GM23248 (cell line): ENCODE measurements around the gene BRINP2. TPM values are rescaled to one million over a fixed set of nuclear protein-coding genes. Genes with fewer than 3 reads are reported as not detected.
A peak's percentile ranks its signal among the peaks of the same experiment; 100 is the strongest.

Experiments
- DNase-seq: peaks from one replicate; pipeline ENCODE4 v3.0.0-alpha.2; 2015
- H2AFZ ChIP-seq: fragments of 200-600 bp; sonication (generic); 2 replicates; pipeline ENCODE4 v1.6.1; 2016; ENCODE audit warnings: antibody characterized with exemption
- H3F3A ChIP-seq: fragments of 200-600 bp; sonication (generic); 2 replicates; pipeline ENCODE4 v1.6.1; 2016; ENCODE audit warnings: mild to moderate bottlenecking, antibody characterized with exemption, mixed run types; ENCODE audit not compliant: insufficient read depth
- H3K27ac ChIP-seq: fragments of 200-600 bp; sonication (generic); 2 replicates; pipeline ENCODE4 v1.5.1; 2016; ENCODE audit warnings: mild to moderate bottlenecking
- H3K27me3 ChIP-seq: fragments of 200-600 bp; sonication (generic); replicated peaks from 2 replicates; pipeline ENCODE4 v1.6.1; 2016; ENCODE audit warnings: mild to moderate bottlenecking; ENCODE audit not compliant: insufficient read depth
- H3K36me3 ChIP-seq: fragments of 200-600 bp; sonication (generic); 2 replicates; pipeline ENCODE4 v1.6.1; 2016; ENCODE audit warnings: low read depth, mild to moderate bottlenecking
- H3K4me1 ChIP-seq: fragments of 200-600 bp; sonication (generic); 2 replicates; pipeline ENCODE4 v1.6.1; 2016; ENCODE audit warnings: mild to moderate bottlenecking; ENCODE audit not compliant: insufficient read depth
- H3K4me2 ChIP-seq: fragments of 200-600 bp; sonication (generic); one replicate; pipeline ENCODE4 v1.6.1; 2016; ENCODE audit warnings: mild to moderate bottlenecking; ENCODE audit not compliant: unreplicated experiment
- H3K4me3 ChIP-seq: fragments of 200-600 bp; sonication (generic); 2 replicates; pipeline ENCODE4 v1.5.1; 2016; ENCODE audit warnings: mild to moderate bottlenecking
- H3K79me2 ChIP-seq: fragments of 200-600 bp; sonication (generic); 2 replicates; pipeline ENCODE4 v1.6.1; 2016; ENCODE audit warnings: mild to moderate bottlenecking; ENCODE audit not compliant: insufficient read depth
- H3K9ac ChIP-seq: fragments of 200-600 bp; sonication (generic); 2 replicates; pipeline ENCODE4 v1.6.1; 2016; ENCODE audit warnings: mild to moderate bottlenecking
- H3K9me2 ChIP-seq: fragments of 200-600 bp; sonication (generic); 2 replicates; pipeline ENCODE4 v1.6.1; 2016; ENCODE audit warnings: mixed run types, mild to moderate bottlenecking, moderate library complexity; ENCODE audit not compliant: insufficient read depth
- H3K9me3 ChIP-seq: fragments of 200-600 bp; sonication (generic); one replicate; pipeline ENCODE4 v1.6.1; 2017; ENCODE audit warnings: low read depth
- H4K20me1 ChIP-seq: fragments of 200-600 bp; sonication (generic); 2 replicates; pipeline ENCODE4 v1.6.0; 2016; ENCODE audit not compliant: insufficient read depth
- EZH2 ChIP-seq: fragments of 200-600 bp; sonication (generic); IDR thresholded peaks from 2 replicates; pipeline ENCODE4 v1.6.1; 2018; ENCODE audit warnings: antibody characterized with exemption, mild to moderate bottlenecking; ENCODE audit not compliant: insufficient read depth, poor library complexity, severe bottlenecking
- EZH2phosphoT487 ChIP-seq: fragments of 200-600 bp; sonication (generic); IDR thresholded peaks from 2 replicates; pipeline ENCODE4 v1.6.1; 2018; ENCODE audit warnings: antibody characterized with exemption, moderate library complexity, mild to moderate bottlenecking, low read depth; ENCODE audit not compliant: insufficient read depth
- WGBS, 2 experiments: methylation state at CpG; one replicate each; pipeline ENCODE4 v1.1.6; 2015 to 2017; ENCODE audit warnings: low lambda C conversion rate in 2 of 2, low coverage in 1 of 2; ENCODE audit errors: missing lambda C conversion rate in 2 of 2; 5-methylcytosine and 5-hydroxymethylcytosine counted together
- in situ Hi-C: fragments of 300-500 bp; cut with MboI; formaldehyde crosslinking; loops from 2 replicates; pipeline ENCODE4 v1.15.0; 2020
- polyA plus RNA-seq: library from polyadenylated mRNA; unstranded; fragments of >200 nt; fragmentation: Nextera tagmentation; extraction: Ambion mirVana; gene quantifications from 2 replicates; pipeline ENCODE4 v1.2.1, GENCODE V29; 2016
- total RNA-seq: library from RNA; depleted of rRNA; stranded (reverse); fragments of >200 nt; shearing (Covaris generic); gene quantifications from 2 replicates; pipeline ENCODE4 v1.2.3, GENCODE V29; 2014

The BRINP2 gene
- total and polyA plus RNA-seq, 2 experiments from 2014 or later, result 0.06 TPM; not detected in 1

GRCh38 chr1:177257128-177257527 lies 86.4 kb downstream of the BRINP2 start:
- Histone ChIP-seq H3K27me3 (0 out of 2 replicates have a peak, but pooled peaks cover 5% of the 10 kb centered on the region), H3K27ac (no peak overlapping the region), H4K20me1 (no peaks in the 10 kb centered on the region), H3K4me3 (no peak overlapping the region), H3K9me3 (no peaks in the 10 kb centered on the region), H3K79me2 (no peaks in the 10 kb centered on the region), H3K9me2 (no peaks in the 10 kb centered on the region), H3K36me3 (no peaks in the 10 kb centered on the region), H3K9ac (no peak overlapping the region), H3F3A (no peaks in the 10 kb centered on the region), H3K4me2 (no peak overlapping the region), H3K4me1 (peaks cover 16% of the 10 kb centered on the region), H2AFZ (no peak overlapping the region)
- no peak for DNase-seq
- in situ Hi-C loops, result no loop called here
- TF ChIP-seq EZH2phosphoT487 (no peak), EZH2 (no peak)
- 60 to 68% methylated on average over 11 of the region's 11 CpGs for WGBS, 2 experiments

GRCh38 chr1:177257576-177257975 lies 86.8 kb downstream of the BRINP2 start:
- Histone ChIP-seq H3K79me2 (no peaks in the 10 kb centered on the region), H2AFZ (no peak overlapping the region), H4K20me1 (no peaks in the 10 kb centered on the region), H3K27ac (no peak overlapping the region), H3K9me2 (no peaks in the 10 kb centered on the region), H3K36me3 (no peaks in the 10 kb centered on the region), H3K4me1 (peaks cover 16% of the 10 kb centered on the region), H3K9me3 (no peaks in the 10 kb centered on the region), H3F3A (no peaks in the 10 kb centered on the region), H3K27me3 (0 out of 2 replicates have a peak, but pooled peaks cover 5% of the 10 kb centered on the region), H3K4me3 (no peak overlapping the region), H3K4me2 (no peak overlapping the region), H3K9ac (no peak overlapping the region)
- in situ Hi-C loops, result no loop called here
- 84 to 90% methylated on average over 4 of the region's 4 CpGs for WGBS, 2 experiments
- no peak for TF ChIP-seq EZH2phosphoT487
- no peak for TF ChIP-seq EZH2
- DNase-seq, result no peak

GRCh38 chr1:177270863-177271262 lies 100.1 kb downstream of the BRINP2 start:
- in situ Hi-C loops, result no loop called here
- TF ChIP-seq EZH2 (no peak), EZH2phosphoT487 (no peak)
- no peak overlapping the region for H3K27ac ChIP-seq
- no peaks in the 10 kb centered on the region for H3K79me2 ChIP-seq
- H3K9me3 ChIP-seq, result no peaks in the 10 kb centered on the region
- 33 to 55% methylated on average over 1 of the region's 1 CpG for WGBS, 2 experiments
- H3K4me1 ChIP-seq, result peaks cover 17% of the 10 kb centered on the region
- H3K36me3 ChIP-seq, result no peaks in the 10 kb centered on the region
- no peak overlapping the region for H3K9ac ChIP-seq
- H4K20me1 ChIP-seq, result no peaks in the 10 kb centered on the region
- H3K9me2 ChIP-seq, result no peaks in the 10 kb centered on the region
- no peak overlapping the region for H3K4me2 ChIP-seq
- H3K4me3 ChIP-seq, result no peak overlapping the region
- DNase-seq, result peak; percentile 35
- no peaks in the 10 kb centered on the region for H3K27me3 ChIP-seq
- peaks cover 18% of the 10 kb centered on the region for H3F3A ChIP-seq
- H2AFZ ChIP-seq, result no peak overlapping the region

- 77 to 81% methylated on average over 5 of the region's 5 CpGs for WGBS, 2 experiments
- DNase-seq, result no peak
- Histone ChIP-seq H3K79me2 (no peaks in the 10 kb centered on the region), H3K36me3 (no peaks in the 10 kb centered on the region), H3K27me3 (no peaks in the 10 kb centered on the region), H3K27ac (no peak overlapping the region), H3K4me1 (peaks cover 17% of the 10 kb centered on the region), H3F3A (peaks cover 18% of the 10 kb centered on the region), H4K20me1 (no peaks in the 10 kb centered on the region), H3K9ac (no peak overlapping the region), H3K9me2 (no peaks in the 10 kb centered on the region), H3K4me2 (no peak overlapping the region), H2AFZ (no peak overlapping the region), H3K9me3 (no peaks in the 10 kb centered on the region), H3K4me3 (no peak overlapping the region)
- in situ Hi-C loops, result no loop called here
- TF ChIP-seq EZH2, result no peak
- TF ChIP-seq EZH2phosphoT487, result no peak
These were observed 102.4 kb downstream of the BRINP2 start for GRCh38 chr1:177273141-177273540.

GRCh38 chr1:177274687-177275211 lies 104.0 kb downstream of the BRINP2 start:
- in situ Hi-C loops, result no loop called here
- Histone ChIP-seq H3K79me2 (no peaks in the 10 kb centered on the region), H3K36me3 (no peaks in the 10 kb centered on the region), H4K20me1 (no peaks in the 10 kb centered on the region), H3K9me3 (no peaks in the 10 kb centered on the region), H3K4me1 (peaks cover 17% of the 10 kb centered on the region), H3K4me2 (peak overlapping the region; percentile 36), H3F3A (peaks cover 18% of the 10 kb centered on the region), H3K27me3 (no peaks in the 10 kb centered on the region), H3K9me2 (no peaks in the 10 kb centered on the region), H3K4me3 (no peak overlapping the region), H3K27ac (peak overlapping the region; percentile 6; the same call in 1 of the 2 replicates), H2AFZ (no peak overlapping the region), H3K9ac (no peak overlapping the region)
- TF ChIP-seq EZH2 (no peak), EZH2phosphoT487 (no peak)
- DNase-seq, result peak; percentile 79
- 6 to 8% methylated on average over 5 of the region's 5 CpGs for WGBS, 2 experiments
